ENCODE data around the gene AQR.

DNA sequence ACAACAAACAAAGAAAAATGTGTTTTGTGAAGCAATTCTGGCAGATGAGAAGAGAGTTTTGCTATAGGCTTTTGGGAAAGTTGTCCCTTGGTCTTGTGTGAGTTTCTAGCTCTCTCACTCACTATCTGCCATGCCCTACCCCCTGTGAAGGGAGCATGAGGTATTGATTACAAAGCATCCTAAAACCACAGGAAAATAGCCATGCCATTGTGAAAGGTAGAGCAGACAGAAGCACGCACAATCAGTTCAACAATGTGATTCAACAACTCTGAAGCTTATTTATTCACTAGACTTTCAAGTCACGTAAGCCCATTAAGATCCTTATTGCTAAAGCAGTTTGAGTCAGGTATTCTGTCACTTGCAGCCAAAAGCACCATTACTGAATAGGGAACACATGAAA, 6.5 kb upstream of the AQR start:
- no peak for TF ChIP-seq CTCF (conservative IDR thresholded peaks at IDR 0.05; ENCODE audit: low read depth, low read length)
- no peak for TF ChIP-seq RFX5 (IDR thresholded peaks at IDR 0.05; ENCODE audit: low read depth, low read length)
- no peak for TF ChIP-seq POLR2A (IDR thresholded peaks at IDR 0.05; ENCODE audit: low read depth, low read length)
- TF ChIP-seq BHLHE40 (IDR thresholded peaks at IDR 0.05; ENCODE audit: low read depth, low read length) = no peak
- no peak for TF ChIP-seq RCOR1 (IDR thresholded peaks at IDR 0.05; ENCODE audit: insufficient replicate concordance, low read length)
- no peak for TF ChIP-seq ELK1 (IDR thresholded peaks at IDR 0.05; ENCODE audit: borderline replicate concordance, low read depth, low read length)
- no peak for TF ChIP-seq SMC3 (IDR thresholded peaks at IDR 0.05; ENCODE audit: low read depth, low read length)
- no peak for TF ChIP-seq MXI1 (IDR thresholded peaks at IDR 0.05; ENCODE audit: borderline replicate concordance, low read depth, low read length)
- no peak for TF ChIP-seq MAFK (IDR thresholded peaks at IDR 0.05; ENCODE audit: low read depth, low read length)
- TF ChIP-seq MAZ (IDR thresholded peaks at IDR 0.05; ENCODE audit: borderline replicate concordance, low read depth, low read length) = no peak
- TF ChIP-seq CEBPB (IDR thresholded peaks at IDR 0.05; ENCODE audit: low read depth, low read length) = no peak

All from IMR-90 (cell line).